GM10248 (cell line): ENCODE results near the gene PRKAR1B.

Source experiments
- CTCF ChIA-PET: fragments of 300-600 bp; sonication (Branson Sonifier 250); formaldehyde crosslinking; extraction: SDS; loops from one replicate; lab custom pipeline; 2021; ENCODE audit warnings: antibody characterized with exemption; lab: Yijun Ruan, JAX
- POLR2A ChIA-PET: fragments of 350-650 bp; sonication (Branson Sonifier 250); formaldehyde crosslinking; extraction: SDS; loops from one replicate; lab custom pipeline; 2020; ENCODE audit warnings: antibody characterized with exemption; lab: Yijun Ruan, JAX
- DNase-seq: peaks from one replicate; pipeline ENCODE4 v3.0.0; 2012; ENCODE audit errors: extremely low spot score
- TF ChIP-seq, protein P1 (sequence below): IDR thresholded peaks from 2 replicates; pipeline ENCODE4 v1.5.1; 2012; ENCODE audit warnings: mild to moderate bottlenecking, low read depth; ENCODE audit errors: extremely low read depth, missing control alignments, control extremely low read depth

Gene PRKAR1B

DNA sequence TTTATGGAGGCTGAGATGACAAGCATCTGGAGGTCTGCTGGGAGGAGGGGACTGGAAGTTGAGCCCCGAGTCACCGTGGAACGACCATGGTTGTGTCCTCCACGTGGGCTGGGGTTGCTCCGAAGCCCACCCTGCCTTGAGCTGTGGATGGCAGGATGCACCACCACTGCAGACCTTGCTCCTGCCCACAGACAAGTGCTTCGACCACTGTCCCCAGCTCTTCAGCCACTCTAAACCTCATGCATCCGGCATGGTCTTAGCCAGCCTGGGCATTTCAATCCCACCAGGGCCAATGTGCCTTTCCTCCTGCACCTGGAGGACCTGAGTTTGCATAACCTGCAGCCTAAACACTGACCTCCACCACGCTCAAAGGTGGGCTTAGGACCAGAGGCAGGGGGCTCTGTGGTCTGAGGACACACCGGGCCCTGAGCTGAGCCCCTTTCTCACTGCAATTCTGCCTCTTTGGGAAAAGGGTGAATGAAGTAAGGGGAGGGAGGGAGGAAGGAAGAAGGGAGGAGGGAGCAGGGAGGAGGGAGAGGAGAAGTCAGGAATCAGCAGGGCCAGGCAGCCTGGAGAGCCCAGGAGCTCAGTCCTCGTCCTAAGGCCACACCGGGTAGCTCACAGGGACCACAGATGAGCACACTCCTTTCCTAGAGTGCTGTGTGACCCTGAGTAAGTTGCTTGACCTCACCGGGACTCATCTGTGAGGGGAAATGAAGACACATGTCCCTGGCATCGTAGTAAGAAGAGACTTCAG, 45.4 kb downstream of the PRKAR1B start:
- TF ChIP-seq, protein P1, sequence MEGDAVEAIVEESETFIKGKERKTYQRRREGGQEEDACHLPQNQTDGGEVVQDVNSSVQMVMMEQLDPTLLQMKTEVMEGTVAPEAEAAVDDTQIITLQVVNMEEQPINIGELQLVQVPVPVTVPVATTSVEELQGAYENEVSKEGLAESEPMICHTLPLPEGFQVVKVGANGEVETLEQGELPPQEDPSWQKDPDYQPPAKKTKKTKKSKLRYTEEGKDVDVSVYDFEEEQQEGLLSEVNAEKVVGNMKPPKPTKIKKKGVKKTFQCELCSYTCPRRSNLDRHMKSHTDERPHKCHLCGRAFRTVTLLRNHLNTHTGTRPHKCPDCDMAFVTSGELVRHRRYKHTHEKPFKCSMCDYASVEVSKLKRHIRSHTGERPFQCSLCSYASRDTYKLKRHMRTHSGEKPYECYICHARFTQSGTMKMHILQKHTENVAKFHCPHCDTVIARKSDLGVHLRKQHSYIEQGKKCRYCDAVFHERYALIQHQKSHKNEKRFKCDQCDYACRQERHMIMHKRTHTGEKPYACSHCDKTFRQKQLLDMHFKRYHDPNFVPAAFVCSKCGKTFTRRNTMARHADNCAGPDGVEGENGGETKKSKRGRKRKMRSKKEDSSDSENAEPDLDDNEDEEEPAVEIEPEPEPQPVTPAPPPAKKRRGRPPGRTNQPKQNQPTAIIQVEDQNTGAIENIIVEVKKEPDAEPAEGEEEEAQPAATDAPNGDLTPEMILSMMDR, result no peak
- POLR2A ChIA-PET, result no interaction called here
- no peak for DNase-seq
- CTCF ChIA-PET, result no interaction called here

DNA sequence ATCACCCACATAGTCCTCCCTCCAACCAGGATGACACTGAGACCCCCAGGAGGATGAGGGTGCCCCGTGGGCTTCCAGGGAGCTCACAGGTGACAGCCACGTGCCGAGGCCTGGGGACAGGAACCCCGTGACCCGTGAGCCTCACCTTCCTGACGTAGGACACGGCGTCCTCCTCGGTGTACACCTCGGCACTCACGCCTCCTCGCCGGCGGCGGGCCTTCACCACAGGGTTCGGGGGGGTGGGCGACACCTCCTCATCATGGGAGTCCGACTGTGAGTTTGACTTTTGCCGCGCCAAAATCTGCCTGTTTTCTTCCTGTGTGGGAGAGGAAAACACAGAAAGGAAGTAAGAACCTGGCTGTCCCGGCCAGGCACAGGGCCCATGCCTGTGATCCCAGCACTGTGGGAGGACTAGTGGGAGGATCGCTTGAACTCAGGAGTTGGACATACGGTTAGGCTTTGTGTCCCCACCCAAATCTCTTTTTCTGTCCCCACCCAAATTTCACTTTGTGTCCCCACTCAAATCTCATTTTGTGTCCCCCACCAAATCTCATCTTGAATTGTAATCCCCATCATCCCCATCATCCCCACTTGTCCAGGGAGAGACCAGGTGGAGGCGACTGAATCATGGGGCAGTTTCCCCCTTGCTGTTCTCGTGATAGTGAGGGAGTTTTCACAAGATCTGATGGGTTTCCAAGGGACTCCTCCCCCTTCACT, 46.5 kb downstream of the PRKAR1B start:
- TF ChIP-seq, protein P1, result no peak
- ChIA-PET CTCF (no interaction called here), POLR2A (no interaction called here)
- DNase-seq, result no peak

DNA sequence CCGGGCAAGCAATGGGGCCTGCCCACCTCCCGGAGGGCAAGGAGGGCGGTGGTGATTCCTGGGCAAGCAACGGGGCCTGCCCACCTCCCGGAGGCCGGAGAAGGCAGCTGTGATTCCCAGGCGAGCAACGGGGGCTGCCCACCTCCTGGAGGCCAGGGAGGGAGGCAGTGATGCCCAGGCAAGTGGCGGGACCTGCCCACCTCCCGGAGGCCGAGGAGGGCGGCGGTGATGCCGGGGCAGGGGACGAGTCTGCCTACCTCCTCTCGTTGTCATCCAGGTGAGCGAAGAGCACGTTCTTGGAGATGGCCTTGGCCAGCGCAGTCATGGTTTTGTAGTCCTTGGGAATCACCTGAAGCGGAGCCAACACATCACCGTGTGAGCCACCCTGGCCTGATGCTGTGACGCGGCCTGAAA, 50.1 kb downstream of the PRKAR1B start:
- POLR2A ChIA-PET, result no interaction called here
- TF ChIP-seq, protein P1, result no peak
- no peak for DNase-seq
- CTCF ChIA-PET, result interaction anchor here (1.3 kb wide), 1 partner anchor 9 kb away, joined by 3 read pairs; no protein-coding TSS in a partner anchor

DNA sequence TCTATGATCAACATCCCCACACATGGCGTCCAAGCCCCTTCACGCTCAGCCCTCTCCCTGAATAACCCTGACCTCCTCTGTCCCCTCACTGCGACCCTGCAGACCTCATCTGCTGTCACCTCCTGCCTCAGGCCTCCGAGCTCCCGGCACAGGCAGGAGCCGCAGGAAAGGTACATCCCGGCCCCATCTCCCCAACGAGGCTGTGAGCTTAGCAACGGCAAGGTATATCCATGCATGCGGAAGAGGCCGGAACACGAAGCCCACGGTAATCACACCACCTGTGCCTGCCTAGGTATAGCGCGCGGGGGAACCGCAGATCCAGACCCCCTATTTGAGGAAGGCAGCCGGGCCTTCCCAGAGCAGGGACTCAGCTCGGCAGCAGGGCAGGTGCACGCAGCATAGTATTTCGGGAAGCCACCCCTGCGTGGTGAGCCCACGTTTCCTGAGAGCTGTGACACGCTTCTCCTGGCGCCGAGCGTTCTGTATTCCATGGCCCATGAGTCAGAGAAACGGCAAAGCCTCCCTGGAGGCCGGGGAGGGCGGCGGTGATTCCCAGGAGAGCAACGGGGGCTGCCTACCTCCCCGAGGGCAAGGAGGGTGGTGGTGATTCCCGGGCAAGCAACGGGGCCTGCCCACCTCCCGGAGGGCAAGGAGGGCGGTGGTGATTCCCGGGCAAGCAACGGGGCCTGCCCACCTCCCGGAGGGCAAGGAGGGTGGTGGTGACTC, 50.7 kb downstream of the PRKAR1B start:
- DNase-seq, result no peak
- ChIA-PET POLR2A (no interaction called here), CTCF (no interaction called here)
- TF ChIP-seq, protein P1, result no peak

DNA sequence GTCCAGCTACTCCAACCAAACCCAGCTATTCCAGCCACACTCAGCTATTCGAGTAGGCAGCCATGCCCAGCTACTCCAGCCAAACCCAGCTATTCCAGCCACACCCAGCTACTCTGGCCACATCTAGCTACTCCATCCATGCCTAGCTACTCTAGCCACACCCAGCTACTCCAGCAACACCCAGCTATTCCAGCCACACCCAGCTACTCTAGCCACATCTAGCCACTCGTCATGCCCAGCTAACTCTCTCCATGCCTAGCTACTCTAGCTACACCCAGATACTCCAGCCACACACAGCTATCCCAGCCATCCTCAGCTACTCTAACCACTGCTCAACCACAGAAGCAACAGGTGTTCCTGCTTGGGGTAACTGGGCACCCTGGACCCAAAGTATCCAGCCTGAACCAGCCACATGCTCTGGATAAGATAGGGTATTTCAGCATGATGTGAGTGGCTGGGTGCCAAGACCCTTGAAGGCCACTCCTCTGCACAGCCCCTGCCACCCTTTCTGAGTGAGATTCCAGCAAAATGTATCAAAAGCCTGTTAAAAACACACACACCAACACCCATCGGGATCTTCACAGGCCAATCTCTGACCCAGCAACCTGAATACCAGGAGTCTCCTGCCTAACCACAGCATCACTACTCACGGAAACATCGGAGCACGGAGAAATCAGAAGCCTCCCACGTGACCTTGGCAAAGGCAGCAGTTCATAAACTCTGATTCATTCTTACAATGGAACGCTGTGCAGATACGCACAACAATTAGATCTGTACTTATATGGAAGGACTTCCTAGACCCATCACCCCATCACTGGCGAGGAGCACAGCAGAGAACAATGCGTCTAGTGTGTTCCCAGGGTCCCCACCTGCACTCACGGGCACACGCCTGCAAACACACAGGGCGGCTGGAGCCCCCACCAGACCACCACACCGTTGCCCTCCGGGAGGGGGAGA, 52.3 kb downstream of the PRKAR1B start:
- ChIA-PET POLR2A (no interaction called here), CTCF (interaction anchor here (1.5 kb wide), 1 partner anchor 53 kb away, joined by 3 read pairs; the partner anchor contains the start of gene PRKAR1B)

More for the DNA sequence above, 52.3 kb downstream of the PRKAR1B start:
- TF ChIP-seq, protein P1, result no peak
- DNase-seq, result no peak
